ENCODE measurements around the gene PTPN12.

PTPN12 gene

GRCh38 chr7:77580762-77581350 lies 43.8 kb downstream of the PTPN12 start:
- Histone ChIP-seq H3K9me3 (ENCODE audit: control insufficient read depth, low read length) (no peaks in the 10 kb centered on the region), H3K79me2 (no peaks in the 10 kb centered on the region), H3K9ac (no peak overlapping the region), H3K36me3 (ENCODE audit: control insufficient read depth, insufficient read depth, low read length) (no peaks in the 10 kb centered on the region), H3K4me1 (no peaks in the 10 kb centered on the region), H3K27ac (no peak overlapping the region), H3K27me3 (ENCODE audit: control insufficient read depth, insufficient read depth, low read length) (no peaks in the 10 kb centered on the region), H3K4me2 (ENCODE audit: low read length) (no peak overlapping the region), H2AFZ (no peak overlapping the region), H3K4me3 (ENCODE audit: low read depth, low read length) (no peak overlapping the region)
- no peak for TF ChIP-seq CTCF (IDR thresholded peaks at IDR 0.05)

- no peaks in the 10 kb centered on the region for H3K9me3 ChIP-seq (ENCODE audit: control insufficient read depth, low read length)
- H3K9ac ChIP-seq, result no peak overlapping the region
- H3K79me2 ChIP-seq, result no peaks in the 10 kb centered on the region
- H3K27ac ChIP-seq, result no peak overlapping the region
- H3K4me2 ChIP-seq (ENCODE audit: low read length), result no peak overlapping the region
- no peak overlapping the region for H2AFZ ChIP-seq
- no peak for TF ChIP-seq CTCF (IDR thresholded peaks at IDR 0.05)
- no peak overlapping the region for H3K4me3 ChIP-seq (ENCODE audit: low read depth, low read length)
- no peaks in the 10 kb centered on the region for H3K36me3 ChIP-seq (ENCODE audit: control insufficient read depth, insufficient read depth, low read length)
- no peaks in the 10 kb centered on the region for H3K4me1 ChIP-seq
- no peaks in the 10 kb centered on the region for H3K27me3 ChIP-seq (ENCODE audit: control insufficient read depth, insufficient read depth, low read length)
Observed at GRCh38 chr7:77587272-77587671, 50.2 kb downstream of the PTPN12 start.

- H3K36me3 ChIP-seq (ENCODE audit: control insufficient read depth, insufficient read depth, low read length), result no peaks in the 10 kb centered on the region
- H3K9ac ChIP-seq, result no peak overlapping the region
- no peaks in the 10 kb centered on the region for H3K27me3 ChIP-seq (ENCODE audit: control insufficient read depth, insufficient read depth, low read length)
- H2AFZ ChIP-seq, result no peak overlapping the region
- no peak for TF ChIP-seq CTCF (IDR thresholded peaks at IDR 0.05)
- H3K79me2 ChIP-seq, result no peaks in the 10 kb centered on the region
- H3K4me3 ChIP-seq (ENCODE audit: low read depth, low read length), result no peak overlapping the region
- no peak overlapping the region for H3K27ac ChIP-seq
- H3K4me2 ChIP-seq (ENCODE audit: low read length), result no peak overlapping the region
- no peaks in the 10 kb centered on the region for H3K9me3 ChIP-seq (ENCODE audit: control insufficient read depth, low read length)
- H3K4me1 ChIP-seq, result no peaks in the 10 kb centered on the region
Observed at GRCh38 chr7:77600952-77601351, 63.9 kb downstream of the PTPN12 start.

GRCh38 chr7:77606562-77606961 lies 69.5 kb downstream of the PTPN12 start:
- H3K27ac ChIP-seq, result no peak overlapping the region
- no peak for TF ChIP-seq CTCF (IDR thresholded peaks at IDR 0.05)
- H3K9me3 ChIP-seq (ENCODE audit: control insufficient read depth, low read length), result no peaks in the 10 kb centered on the region
- H3K27me3 ChIP-seq (ENCODE audit: control insufficient read depth, insufficient read depth, low read length), result no peaks in the 10 kb centered on the region
- H3K9ac ChIP-seq, result no peak overlapping the region
- no peaks in the 10 kb centered on the region for H3K4me1 ChIP-seq
- H3K4me2 ChIP-seq (ENCODE audit: low read length), result no peak overlapping the region
- no peaks in the 10 kb centered on the region for H3K79me2 ChIP-seq
- H3K36me3 ChIP-seq (ENCODE audit: control insufficient read depth, insufficient read depth, low read length), result no peaks in the 10 kb centered on the region
- no peak overlapping the region for H3K4me3 ChIP-seq (ENCODE audit: low read depth, low read length)
- no peak overlapping the region for H2AFZ ChIP-seq

- Histone ChIP-seq H3K4me2 (ENCODE audit: low read length) (no peak overlapping the region), H3K27me3 (ENCODE audit: control insufficient read depth, insufficient read depth, low read length) (no peaks in the 10 kb centered on the region), H3K79me2 (no peaks in the 10 kb centered on the region), H3K9me3 (ENCODE audit: control insufficient read depth, low read length) (no peaks in the 10 kb centered on the region), H3K27ac (no peak overlapping the region), H3K9ac (no peak overlapping the region), H3K4me1 (no peaks in the 10 kb centered on the region), H3K36me3 (ENCODE audit: control insufficient read depth, insufficient read depth, low read length) (no peaks in the 10 kb centered on the region), H2AFZ (no peak overlapping the region), H3K4me3 (ENCODE audit: low read depth, low read length) (no peak overlapping the region)
- no peak for TF ChIP-seq CTCF (IDR thresholded peaks at IDR 0.05)
Observed at GRCh38 chr7:77619314-77619713, 82.2 kb downstream of the PTPN12 start.
